H9 (cell line): ENCODE results near the gene CSF1R. TPM values are rescaled to one million over a fixed set of nuclear protein-coding genes. Genes with fewer than 3 reads are reported as not detected.

ENCODE experiments used
- DNase-seq: peaks from one replicate; pipeline ENCODE4 v3.0.0-alpha.2; 2017
- H2AFZ ChIP-seq: one replicate; pipeline ENCODE4 v1.6.1; 2013; ENCODE audit warnings: mild to moderate bottlenecking, low read length, control low read depth, moderate library complexity
- H2AK5ac ChIP-seq: 2 replicates; pipeline ENCODE4 v1.6.1; 2013; ENCODE audit warnings: low read length, control low read depth, mixed read lengths; ENCODE audit not compliant: insufficient read length
- H2BK120ac ChIP-seq: one replicate; pipeline ENCODE4 v1.6.1; 2013; ENCODE audit warnings: low read depth, mild to moderate bottlenecking, low read length, control low read depth, inconsistent platforms; ENCODE audit not compliant: poor library complexity, severe bottlenecking
- H2BK12ac ChIP-seq: 2 replicates; pipeline ENCODE4 v1.6.1; 2013; ENCODE audit warnings: low read length, control low read depth, mixed read lengths, low read depth; ENCODE audit not compliant: insufficient read length
- H2BK15ac ChIP-seq: 2 replicates; pipeline ENCODE4 v1.6.1; 2013; ENCODE audit warnings: low read depth, low read length, control low read depth
- H2BK20ac ChIP-seq: one replicate; pipeline ENCODE4 v1.6.1; 2013; ENCODE audit warnings: low read depth, mild to moderate bottlenecking, low read length, control low read depth, inconsistent platforms; ENCODE audit not compliant: poor library complexity, severe bottlenecking
- H2BK5ac ChIP-seq: 2 replicates; pipeline ENCODE4 v1.6.1; 2013; ENCODE audit warnings: low read length, control low read depth, mixed read lengths; ENCODE audit not compliant: insufficient read length
- H3K14ac ChIP-seq: 2 replicates; pipeline ENCODE4 v1.6.1; 2013; ENCODE audit warnings: low read length, control low read depth; ENCODE audit not compliant: insufficient read depth
- H3K18ac ChIP-seq: 2 replicates; pipeline ENCODE4 v1.6.1; 2013; ENCODE audit warnings: low read depth, mild to moderate bottlenecking, mixed read lengths, low read length, control low read depth; ENCODE audit not compliant: insufficient read length
- H3K23ac ChIP-seq: 2 replicates; pipeline ENCODE4 v1.6.1; 2013; ENCODE audit warnings: low read length, control low read depth, mixed read lengths, low read depth; ENCODE audit not compliant: insufficient read length
- H3K23me2 ChIP-seq: 2 replicates; pipeline ENCODE4 v1.6.1; 2013; ENCODE audit warnings: low read depth, mild to moderate bottlenecking, mixed read lengths, low read length, control low read depth; ENCODE audit not compliant: insufficient read length, poor library complexity, severe bottlenecking
- H3K27ac ChIP-seq: 2 replicates; pipeline ENCODE4 v1.5.1; 2013; ENCODE audit warnings: low read length, control low read depth, mixed read lengths, low read depth; ENCODE audit not compliant: insufficient read length
- H3K27me3 ChIP-seq: 2 replicates; pipeline ENCODE4 v1.6.1; 2013; ENCODE audit warnings: low read length, control low read depth, inconsistent platforms; ENCODE audit not compliant: insufficient read depth
- H3K4ac ChIP-seq: 2 replicates; pipeline ENCODE4 v1.6.1; 2013; ENCODE audit warnings: low read depth, mild to moderate bottlenecking, control low read depth, inconsistent platforms, low read length, moderate library complexity
- H3K4me1 ChIP-seq: 2 replicates; pipeline ENCODE4 v1.6.1; 2013; ENCODE audit warnings: low read length, control low read depth, inconsistent platforms; ENCODE audit not compliant: insufficient read depth
- H3K4me2 ChIP-seq: 2 replicates; pipeline ENCODE4 v1.6.1; 2013; ENCODE audit warnings: low read length, control low read depth, mixed read lengths; ENCODE audit not compliant: insufficient read length, insufficient read depth
- H3K56ac ChIP-seq: 2 replicates; pipeline ENCODE4 v1.6.1; 2013; ENCODE audit warnings: low read depth, mild to moderate bottlenecking, mixed read lengths, low read length, control low read depth; ENCODE audit not compliant: insufficient read length
- H3K79me1 ChIP-seq: 2 replicates; pipeline ENCODE4 v1.6.1; 2013; ENCODE audit warnings: low read depth, mild to moderate bottlenecking, moderate library complexity, low read length, control low read depth, inconsistent platforms; ENCODE audit not compliant: insufficient read depth, poor library complexity, severe bottlenecking
- H3K79me2 ChIP-seq: 2 replicates; pipeline ENCODE4 v1.6.1; 2013; ENCODE audit warnings: low read length, control low read depth, inconsistent platforms; ENCODE audit not compliant: insufficient read depth
- H3K9ac ChIP-seq: 2 replicates; pipeline ENCODE4 v1.6.1; 2013; ENCODE audit warnings: low read length, control low read depth, mixed read lengths; ENCODE audit not compliant: insufficient read length; ENCODE audit errors: extremely low read depth
- H3K9me3 ChIP-seq: one replicate; pipeline ENCODE4 v1.6.1; 2013; ENCODE audit warnings: low read depth, low read length, inconsistent platforms; ENCODE audit not compliant: control insufficient read depth
- H3T11ph ChIP-seq: one replicate; pipeline ENCODE4 v1.6.1; 2013; ENCODE audit warnings: mild to moderate bottlenecking, low read length, control low read depth, inconsistent platforms
- H4K20me1 ChIP-seq: one replicate; pipeline ENCODE4 v1.6.1; 2013; ENCODE audit not compliant: control insufficient read depth, insufficient read length, insufficient read depth
- H4K5ac ChIP-seq: 2 replicates; pipeline ENCODE4 v1.6.1; 2013; ENCODE audit warnings: low read depth, mild to moderate bottlenecking, mixed read lengths, low read length, control low read depth; ENCODE audit not compliant: insufficient read length
- H4K8ac ChIP-seq: replicated peaks from 2 replicates; pipeline ENCODE4 v1.6.1; 2013; ENCODE audit warnings: low read length, control low read depth, mixed read lengths, low read depth; ENCODE audit not compliant: insufficient read length
- H4K91ac ChIP-seq: 2 replicates; pipeline ENCODE4 v1.6.1; 2013; ENCODE audit warnings: low read depth, mild to moderate bottlenecking, moderate library complexity, mixed read lengths, low read length, control low read depth; ENCODE audit not compliant: insufficient read length
- H3K27ac Mint-ChIP-seq, 3 experiments: 2 replicates in 2 of 3; 3 replicates in 1 of 3; pipeline ENCODE4 v1.8.0; 2020 to 2021; ENCODE audit warnings: mixed read lengths in 3 of 3, mild to moderate bottlenecking in 1 of 3, moderate library complexity in 1 of 3
- H3K27me3 Mint-ChIP-seq: 2 replicates; pipeline ENCODE4 v1.8.0; 2021; ENCODE audit warnings: low read depth, mild to moderate bottlenecking, moderate library complexity, mixed read lengths
- H3K36me3 Mint-ChIP-seq, 3 experiments: 2 replicates in 2 of 3; 3 replicates in 1 of 3; pipeline ENCODE4 v1.8.0; 2020 to 2021; ENCODE audit warnings: low read depth in 3 of 3, mixed read lengths in 3 of 3; ENCODE audit not compliant: insufficient read depth in 1 of 3
- H3K4me1 Mint-ChIP-seq, 2 experiments: 2 replicates each; pipeline ENCODE4 v1.8.0; 2020; ENCODE audit warnings: mixed read lengths in 2 of 2
- H3K4me3 Mint-ChIP-seq, 2 experiments: 2 replicates in 1 of 2; 3 replicates in 1 of 2; pipeline ENCODE4 v1.8.0; 2020 to 2021; ENCODE audit warnings: mild to moderate bottlenecking in 2 of 2, mixed read lengths in 2 of 2, moderate library complexity in 1 of 2
- H3K9me3 Mint-ChIP-seq, 2 experiments: 2 replicates in 1 of 2; 3 replicates in 1 of 2; pipeline ENCODE4 v1.8.0; 2020; ENCODE audit warnings: mild to moderate bottlenecking in 2 of 2, mixed read lengths in 2 of 2, moderate library complexity in 1 of 2
- WGBS: extraction: QIAGEN DNeasy Blood & Tissue Kit; methylation state at CpG from one replicate; pipeline ENCODE4 v1.1.7; 2013; ENCODE audit warnings: missing lambda C conversion rate, low lambda C conversion rate, mixed read lengths; ENCODE audit not compliant: insufficient read length; ENCODE audit errors: extremely low coverage; 5-methylcytosine and 5-hydroxymethylcytosine counted together
- total RNA-seq: library from RNA; stranded (reverse); gene quantifications from 2 replicates; pipeline ENCODE4 v1.2.1, GENCODE V29; 2021
- TF ChIP-seq, protein P1 (sequence below): fragments of 200-600 bp; sonication (generic); conservative IDR thresholded peaks from 3 replicates; pipeline ENCODE4 v1.8.0; 2021; ENCODE audit warnings: antibody characterized with exemption, mild to moderate bottlenecking

The CSF1R gene
- total RNA-seq, 1 experiment from 2014 or later: 0.13 TPM

DNA sequence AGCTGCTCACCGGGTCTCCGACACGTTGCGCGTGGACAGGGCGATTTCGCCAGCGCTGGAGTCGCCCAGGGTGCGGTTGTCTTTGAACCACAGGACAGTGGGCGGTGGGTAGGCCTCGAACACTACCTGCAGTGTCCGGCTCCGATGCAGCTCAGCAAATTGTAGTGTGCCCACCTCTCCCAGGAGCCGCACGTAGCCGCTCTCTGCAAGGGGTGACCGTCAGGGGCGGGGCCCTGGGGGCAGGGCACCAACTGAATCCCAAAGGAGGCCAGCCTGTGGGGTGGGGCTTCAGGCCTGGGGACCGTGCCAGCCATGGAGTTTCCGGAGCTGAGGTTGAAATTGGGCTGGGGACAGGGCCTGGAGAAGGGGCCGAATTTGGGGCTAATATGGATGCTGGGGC is 46.4 kb upstream of the CSF1R start:
- Mint-ChIP-seq H3K9me3 (no peaks in the 10 kb centered on the region), H3K4me3 (no peak overlapping the region), H3K27me3 (peaks cover 86% of the 10 kb centered on the region), H3K27ac (no peak overlapping the region), H3K4me1 (peaks cover 36 to 38% of the 10 kb centered on the region in 2 experiments), H3K36me3 (no peaks in the 10 kb centered on the region; a peak in 1 of 7 replicates)
- Histone ChIP-seq H4K91ac (no peak overlapping the region), H4K20me1 (peaks cover 2% of the 10 kb centered on the region), H2AK5ac (no peak overlapping the region), H3K4ac (no peak overlapping the region), H3K14ac (no peak overlapping the region), H2BK12ac (no peak overlapping the region), H3K79me2 (no peaks in the 10 kb centered on the region), H3K23me2 (no peaks in the 10 kb centered on the region), H3K4me2 (no peak overlapping the region), H3K27me3 (no peaks in the 10 kb centered on the region), H2BK120ac (no peak overlapping the region), H4K5ac (no peak overlapping the region), H3K56ac (no peak overlapping the region), H2AFZ (no peak overlapping the region), H2BK5ac (no peak overlapping the region), H4K8ac (no peak overlapping the region), H3T11ph (no peak overlapping the region), H3K9me3 (no peaks in the 10 kb centered on the region), H3K4me1 (peaks cover 6% of the 10 kb centered on the region; the same call in 1 of the 2 replicates), H3K23ac (no peak overlapping the region), H3K27ac (no peak overlapping the region), H3K79me1 (no peaks in the 10 kb centered on the region), H2BK15ac (no peak overlapping the region), H3K9ac (no peak overlapping the region), H2BK20ac (no peak overlapping the region), H3K18ac (no peak overlapping the region)
- no peak for DNase-seq
- no CpG with 5 or more reads among the region's 22 CpGs for WGBS
- TF ChIP-seq, protein P1, sequence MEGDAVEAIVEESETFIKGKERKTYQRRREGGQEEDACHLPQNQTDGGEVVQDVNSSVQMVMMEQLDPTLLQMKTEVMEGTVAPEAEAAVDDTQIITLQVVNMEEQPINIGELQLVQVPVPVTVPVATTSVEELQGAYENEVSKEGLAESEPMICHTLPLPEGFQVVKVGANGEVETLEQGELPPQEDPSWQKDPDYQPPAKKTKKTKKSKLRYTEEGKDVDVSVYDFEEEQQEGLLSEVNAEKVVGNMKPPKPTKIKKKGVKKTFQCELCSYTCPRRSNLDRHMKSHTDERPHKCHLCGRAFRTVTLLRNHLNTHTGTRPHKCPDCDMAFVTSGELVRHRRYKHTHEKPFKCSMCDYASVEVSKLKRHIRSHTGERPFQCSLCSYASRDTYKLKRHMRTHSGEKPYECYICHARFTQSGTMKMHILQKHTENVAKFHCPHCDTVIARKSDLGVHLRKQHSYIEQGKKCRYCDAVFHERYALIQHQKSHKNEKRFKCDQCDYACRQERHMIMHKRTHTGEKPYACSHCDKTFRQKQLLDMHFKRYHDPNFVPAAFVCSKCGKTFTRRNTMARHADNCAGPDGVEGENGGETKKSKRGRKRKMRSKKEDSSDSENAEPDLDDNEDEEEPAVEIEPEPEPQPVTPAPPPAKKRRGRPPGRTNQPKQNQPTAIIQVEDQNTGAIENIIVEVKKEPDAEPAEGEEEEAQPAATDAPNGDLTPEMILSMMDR: no peak
